Muscle of back (tissue), 11 donors: ENCODE data around the gene LANCL1. TPM values are rescaled to one million over a fixed set of nuclear protein-coding genes. Genes with fewer than 3 reads are reported as not detected.
A peak's percentile ranks its signal among the peaks of the same experiment; 100 is the strongest.

Experiments
- DNase-seq, 3 donors: peaks; one replicate each; pipeline versions ENCODE4 v3.0.0 to v3.0.0-alpha.2; 2013
- polyA plus RNA-seq, 10 donors: library from polyadenylated mRNA; unstranded; fragments of 120-200 nt; gene quantifications; one replicate each; pipeline ENCODE4 v1.2.1, GENCODE V29; 2013; ENCODE audit not compliant: insufficient read length in 10 of 10

Gene LANCL1
- polyA plus RNA-seq, 10 donors: 43.6 to 74.0 (median 54.5) TPM

DNA sequence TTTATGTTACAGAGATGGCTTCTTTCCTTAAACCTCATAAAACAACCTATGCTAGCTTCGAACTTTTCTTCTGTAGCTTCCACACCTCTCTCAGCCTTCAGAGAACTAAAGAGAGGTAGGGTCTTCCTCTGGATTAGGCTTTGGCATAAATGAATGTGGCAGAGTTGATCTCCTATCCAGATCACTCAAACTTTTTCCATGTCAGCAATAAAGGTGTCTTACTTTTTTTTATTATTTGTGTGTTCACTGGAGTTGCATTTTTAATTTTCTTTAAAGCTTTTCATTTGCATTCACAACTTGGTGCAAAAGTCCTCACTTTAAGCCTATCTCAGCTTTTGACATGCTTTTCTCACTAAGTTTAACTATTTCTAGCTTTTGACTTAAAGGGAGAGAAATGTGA is 66.0 kb downstream of the LANCL1 start:
- no peak for DNase-seq

DNA sequence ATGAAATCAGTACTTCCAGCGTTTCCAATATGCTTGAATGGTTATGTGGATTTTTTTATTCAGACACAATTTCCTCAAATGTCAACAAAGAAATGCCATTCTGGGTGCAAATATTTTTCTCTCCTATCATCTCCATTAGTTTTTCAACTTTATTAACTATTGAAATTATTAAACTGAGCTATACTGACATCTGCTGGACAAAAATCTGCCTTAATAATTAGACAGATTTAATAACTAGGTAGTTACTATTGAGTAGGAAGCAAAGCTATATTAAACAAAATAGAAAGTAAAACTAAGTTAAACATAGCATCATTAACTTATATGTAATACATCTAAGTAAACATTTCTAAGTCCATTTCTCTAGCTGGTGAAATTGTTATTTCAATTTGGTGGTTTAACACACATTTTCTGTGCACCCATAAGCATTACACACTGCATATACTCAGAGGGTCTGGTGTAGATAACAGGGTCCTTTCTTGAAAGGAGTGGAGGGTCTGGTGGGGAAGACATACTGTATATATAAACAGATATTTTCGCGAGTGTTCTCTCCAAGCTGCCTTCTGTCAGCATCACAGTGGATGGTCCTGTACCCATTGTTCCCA is 77.0 kb downstream of the LANCL1 start:
- DNase-seq: peak in 1 of 3 donors; percentile 39

DNA sequence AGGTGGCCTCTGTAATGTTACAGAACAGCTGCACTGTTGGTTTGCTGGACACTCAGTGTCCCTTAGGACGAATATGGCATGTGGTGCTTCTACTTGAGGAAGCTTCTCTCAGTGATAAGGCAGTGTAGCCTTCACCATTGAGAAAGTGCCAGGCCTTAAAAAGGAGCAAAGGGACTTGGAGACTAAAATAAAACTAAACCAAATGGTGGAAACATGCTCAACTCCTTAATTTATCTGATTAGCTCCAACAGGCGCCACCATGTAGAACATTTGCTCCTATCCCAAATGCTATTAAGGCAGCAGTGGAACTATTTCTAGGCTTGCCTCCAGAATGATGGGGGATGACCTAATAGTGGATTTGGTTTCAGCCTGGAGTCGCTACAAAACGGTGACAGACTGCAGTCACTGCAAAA is 84.1 kb downstream of the LANCL1 start:
- DNase-seq: peak; percentile 77 to 83 (median 80)

DNA sequence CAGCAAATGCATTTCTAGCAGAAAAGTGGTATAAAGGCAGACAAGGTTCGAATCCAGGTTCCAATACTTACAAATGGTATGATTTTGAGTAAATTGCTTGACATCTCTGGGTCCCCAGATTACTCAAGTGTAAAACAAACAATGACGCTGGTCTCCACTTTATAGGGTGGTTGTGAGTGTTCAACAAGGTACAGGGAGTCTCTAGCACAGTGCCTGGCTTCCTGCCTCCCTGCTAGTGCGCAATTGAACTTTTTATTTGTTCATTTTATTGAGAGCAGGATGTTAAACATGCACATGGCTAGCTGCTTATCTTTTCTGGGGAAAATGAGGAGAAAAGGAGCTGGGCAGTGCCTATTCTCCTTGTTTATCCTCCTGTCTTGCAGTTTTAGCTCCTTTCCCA is 86.7 kb downstream of the LANCL1 start:
- no peak for DNase-seq

DNA sequence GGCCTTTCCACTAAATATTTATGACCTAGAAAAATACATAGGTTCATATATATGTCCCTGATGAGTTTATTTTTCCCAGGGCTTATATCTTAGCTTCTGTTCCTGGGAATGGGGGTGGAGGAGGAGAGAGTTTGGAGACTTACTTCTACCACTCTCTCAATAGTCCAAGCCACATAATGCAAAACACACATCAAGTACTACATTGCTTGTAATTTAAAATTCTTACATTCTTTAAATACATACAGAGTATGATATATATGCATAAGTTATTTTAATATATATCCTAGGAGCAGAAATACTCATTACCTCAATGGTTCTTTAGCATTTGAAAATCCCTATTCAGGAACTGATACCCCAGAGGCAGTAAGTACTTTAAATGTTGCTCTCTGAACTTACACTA is 88.4 kb downstream of the LANCL1 start:
- no peak for DNase-seq

DNA sequence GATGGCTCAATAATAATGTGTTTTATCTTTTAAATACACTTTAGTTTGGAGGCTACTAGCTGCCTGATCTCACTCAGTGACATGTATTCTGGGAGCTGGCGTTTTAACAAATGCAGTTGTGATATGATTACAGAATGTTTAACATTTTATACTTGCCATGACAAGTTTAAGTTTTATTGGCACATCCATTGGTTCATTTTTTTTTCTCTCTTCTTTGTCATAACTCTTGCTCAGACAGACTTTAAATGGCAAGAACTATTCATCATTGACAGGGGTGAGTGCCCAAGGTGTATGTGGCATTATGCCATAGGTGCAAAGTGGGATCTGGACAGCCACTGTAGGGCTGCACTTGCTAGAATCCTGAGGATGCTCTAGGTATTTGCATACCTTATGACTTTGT is 89.5 kb downstream of the LANCL1 start:
- peak in 1 of 3 donors; percentile 22 for DNase-seq

Other genes with a start within 250 kb of the LANCL1 start
- gene MYL1, start 161.6 kb downstream of the LANCL1 start, polyA plus RNA-seq: over 10,000 TPM in 1 of 10 donors, 1,000 to 10,000 TPM in 9; 3,481 to 10,388 (median 7,777) TPM
- 1 to 10 TPM; 1.0 to 2.9 (median 2.3) TPM for gene CPS1, start 79.8 kb upstream of the LANCL1 start, polyA plus RNA-seq